Thyroid gland (tissue), 4 donors: ENCODE measurements around the gene NDUFAF7. TPM values are rescaled to one million over a fixed set of nuclear protein-coding genes. Genes with fewer than 3 reads are reported as not detected.
A peak's percentile ranks its signal among the peaks of the same experiment; 100 is the strongest.

Experiments used
- DNase-seq, 2 donors: peaks; one replicate each; pipeline ENCODE4 v3.0.0-alpha.2; 2019
- H3K27ac ChIP-seq, 3 donors: fragments of 200-600 bp; sonication (generic); 1 replicate in 2 of 3; 2 replicates in 1 of 3; pipeline ENCODE4 v1.5.1; 2016 to 2019; ENCODE audit warnings: mild to moderate bottlenecking in 1 of 3, moderate library complexity in 1 of 3
- H3K27me3 ChIP-seq: fragments of 200-600 bp; sonication (generic); one replicate; pipeline ENCODE4 v1.5.1; 2019
- H3K36me3 ChIP-seq, 2 donors: fragments of 200-600 bp; sonication (generic); one replicate each; pipeline ENCODE4 v1.5.1; 2016 to 2019
- H3K4me1 ChIP-seq, 2 donors: fragments of 200-600 bp; sonication (generic); one replicate each; pipeline ENCODE4 v1.5.1; 2017 to 2019
- H3K4me3 ChIP-seq, 3 donors: fragments of 200-600 bp; sonication (generic); replicated peaks in 1 of 3; 1 replicate in 2 of 3; 2 replicates in 1 of 3; pipeline ENCODE4 v1.5.1; 2016; ENCODE audit warnings: mild to moderate bottlenecking in 1 of 3
- H3K9me3 ChIP-seq: fragments of 200-600 bp; sonication (generic); one replicate; pipeline ENCODE4 v1.5.1; 2017
- CTCF ChIP-seq, 6 experiments: fragments of 200-600 bp in 3 of 6; fragments of 450-650 bp in 3 of 6; sonication (generic) in 3 of 6; IDR thresholded peaks; one replicate each; pipeline ENCODE4 v1.5.1; 2016 to 2019; ENCODE audit warnings: antibody characterized with exemption in 6 of 6, mild to moderate bottlenecking in 2 of 6, inconsistent platforms in 1 of 6, moderate library complexity in 1 of 6
- POLR2A ChIP-seq, 2 donors: fragments of 450-650 bp; IDR thresholded peaks; one replicate each; pipeline ENCODE4 v1.6.1; 2017; ENCODE audit warnings: antibody characterized with exemption in 2 of 2, mild to moderate bottlenecking in 2 of 2, moderate library complexity in 1 of 2
- WGBS, 2 donors: methylation state at CpG; one replicate each; pipeline ENCODE4 v1.1.5; 2017; 5-methylcytosine and 5-hydroxymethylcytosine counted together
- intact Hi-C: fragments of 100-400 bp; cut with DNase I; formaldehyde crosslinking; loops from one replicate; pipeline ENCODE4 v1.15.1; 2023
- total RNA-seq, 4 donors: library from RNA; depleted of rRNA; stranded (reverse); fragments of >200 nt; gene quantifications; one replicate each; pipeline ENCODE4 v1.2.3, GENCODE V29; 2016

Gene NDUFAF7
- total RNA-seq, 4 donors from 2014 or later = 11.5 to 23.1 (median 19.1) TPM

GRCh38 chr2:37232131-37232933, 874 bp downstream of the NDUFAF7 start:
- peak in 1 of 2 donors; percentile 12 for DNase-seq
- Histone ChIP-seq H3K27me3 (no peaks in the 10 kb centered on the region), H3K36me3 (peaks cover 9 to 10% of the 10 kb centered on the region in 2 donors), H3K27ac (peak overlapping the region in 2 of 3 donors; percentile 90 to 91), H3K4me3 (peak overlapping the region; percentile 62 to 100 (median 95)), H3K4me1 (peaks cover 26 to 27% of the 10 kb centered on the region in 2 donors), H3K9me3 (no peaks in the 10 kb centered on the region)
- intact Hi-C loops = no loop called here
- no peak for TF ChIP-seq CTCF (IDR thresholded peaks at IDR 0.05)
- 15% methylated on average over 16 to 18 of the region's 18 CpGs for WGBS, 2 donors

- DNase-seq = no peak
- intact Hi-C loops = no loop called here
- 91 to 93% methylated on average over 4 of the region's 4 CpGs for WGBS, 2 donors
- Histone ChIP-seq H3K27ac (no peak overlapping the region), H3K4me1 (no peaks in the 10 kb centered on the region), H3K9me3 (no peaks in the 10 kb centered on the region), H3K4me3 (no peak overlapping the region), H3K27me3 (no peaks in the 10 kb centered on the region), H3K36me3 (peaks cover 21 to 22% of the 10 kb centered on the region in 2 donors)
- TF ChIP-seq POLR2A (IDR thresholded peaks at IDR 0.05) (no peak), CTCF (IDR thresholded peaks at IDR 0.05) (no peak)
These were observed 12.0 kb downstream of the NDUFAF7 start for GRCh38 chr2:37243435-37243834.

- no peaks in the 10 kb centered on the region for H3K9me3 ChIP-seq
- H3K4me3 ChIP-seq = no peak overlapping the region
- peaks cover 21 to 27% of the 10 kb centered on the region in 2 donors for H3K36me3 ChIP-seq
- H3K4me1 ChIP-seq = no peaks in the 10 kb centered on the region
- TF ChIP-seq CTCF (IDR thresholded peaks at IDR 0.05) (no peak), POLR2A (IDR thresholded peaks at IDR 0.05) (no peak)
- H3K27me3 ChIP-seq = no peaks in the 10 kb centered on the region
- 74 to 80% methylated on average over 4 of the region's 4 CpGs for WGBS, 2 donors
- no peak for DNase-seq
- intact Hi-C loops = no loop called here
- H3K27ac ChIP-seq = no peak overlapping the region
These were observed 12.6 kb downstream of the NDUFAF7 start for GRCh38 chr2:37244017-37244416.

GRCh38 chr2:37244755-37245154, 13.3 kb downstream of the NDUFAF7 start:
- Histone ChIP-seq H3K27ac (no peak overlapping the region), H3K9me3 (no peaks in the 10 kb centered on the region), H3K36me3 (peaks cover 23 to 32% of the 10 kb centered on the region in 2 donors), H3K4me1 (no peaks in the 10 kb centered on the region), H3K27me3 (no peaks in the 10 kb centered on the region), H3K4me3 (no peak overlapping the region)
- intact Hi-C loops = no loop called here
- 95 to 97% methylated on average over 3 of the region's 3 CpGs for WGBS, 2 donors
- TF ChIP-seq CTCF (IDR thresholded peaks at IDR 0.05) = no peak
- no peak for TF ChIP-seq POLR2A (IDR thresholded peaks at IDR 0.05)
- no peak for DNase-seq

- DNase-seq = no peak
- H3K36me3 ChIP-seq = peaks cover 23 to 32% of the 10 kb centered on the region in 2 donors
- intact Hi-C loops = no loop called here
- H3K4me1 ChIP-seq = no peaks in the 10 kb centered on the region
- H3K4me3 ChIP-seq = no peak overlapping the region
- H3K27ac ChIP-seq = no peak overlapping the region
- H3K9me3 ChIP-seq = no peaks in the 10 kb centered on the region
- no peak for TF ChIP-seq POLR2A (IDR thresholded peaks at IDR 0.05)
- TF ChIP-seq CTCF (IDR thresholded peaks at IDR 0.05) = no peak
- H3K27me3 ChIP-seq = no peaks in the 10 kb centered on the region
These were observed 14.7 kb downstream of the NDUFAF7 start for GRCh38 chr2:37246205-37246604.
